Prostate gland (tissue), 2 donors: ENCODE measurements around the gene THSD4.

ENCODE experiments used
- CTCF ChIP-seq, 4 experiments: fragments of 200-600 bp in 2 of 4; fragments of 450-650 bp in 2 of 4; sonication (generic) in 2 of 4; IDR thresholded peaks; 1 replicate in 3 of 4; 2 replicates in 1 of 4; pipeline ENCODE4 v1.5.1; 2016 to 2019; ENCODE audit warnings: antibody characterized with exemption in 4 of 4, mild to moderate bottlenecking in 2 of 4, moderate library complexity in 2 of 4
- POLR2A ChIP-seq: fragments of 450-650 bp; IDR thresholded peaks from one replicate; pipeline ENCODE4 v1.6.1; 2016; ENCODE audit warnings: antibody characterized with exemption, mild to moderate bottlenecking
- POLR2AphosphoS5 ChIP-seq: sonication (generic); formaldehyde crosslinking; IDR thresholded peaks from one replicate; pipeline ENCODE4 v1.6.1; 2017; ENCODE audit warnings: antibody characterized with exemption

GRCh38 chr15:71219101-71219500 is 103.8 kb downstream of the THSD4 start:
- TF ChIP-seq POLR2AphosphoS5 (no peak), CTCF (IDR thresholded peaks at IDR 0.05) (no peak), POLR2A (no peak)
